Mucosa of descending colon (tissue), 3 donors: ENCODE data around the gene FSHR. TPM values are rescaled to one million over a fixed set of nuclear protein-coding genes. Genes with fewer than 3 reads are reported as not detected.

Experiments used
- ATAC-seq: fragments of 200-7000 bp; cut with Tn5 transposase; one replicate; pipeline ENCODE4 v1.9.1; 2020; ENCODE audit warnings: mild to moderate bottlenecking, moderate library complexity
- DNase-seq, 3 donors: peaks; one replicate each; pipeline ENCODE4 v3.0.0-alpha.2; 2020
- H3K36me3 ChIP-seq: fragments of 200-600 bp; one replicate; pipeline ENCODE4 v1.8.0; 2021; ENCODE audit warnings: low read depth, mild to moderate bottlenecking
- H3K4me1 ChIP-seq: fragments of 200-600 bp; one replicate; pipeline ENCODE4 v1.8.0; 2021; ENCODE audit warnings: low read depth, mild to moderate bottlenecking
- H3K4me3 ChIP-seq: fragments of 200-600 bp; one replicate; pipeline ENCODE4 v1.8.0; 2021; ENCODE audit warnings: mild to moderate bottlenecking
- H3K9me3 ChIP-seq: fragments of 200-600 bp; one replicate; pipeline ENCODE4 v1.8.0; 2021; ENCODE audit warnings: mild to moderate bottlenecking
- intact Hi-C, 2 donors: fragments of 100-400 bp; cut with DNase I in 1 of 2; cut with micrococcal nuclease in 1 of 2; formaldehyde crosslinking; loops; one replicate each; pipeline versions ENCODE4 v1.11.0 to v1.11.1; 2022; cut with DNase I, micrococcal nuclease
- total RNA-seq, 3 donors: library from RNA; stranded (reverse); fragmentation: NEBNext Ultra II Directional in 2 of 3; extraction: Animal tissue kit (Norgen Biotek cat#: 25700) in 2 of 3; gene quantifications; one replicate each; pipeline versions ENCODE4 v1.2.1 to v1.2.4, GENCODE V29; 2021 to 2023
- TF ChIP-seq, protein P1 (sequence below): fragments of 200-600 bp; IDR thresholded peaks from one replicate; pipeline ENCODE4 v1.8.0; 2022; ENCODE audit warnings: antibody characterized with exemption, mild to moderate bottlenecking
- donor health status: DM: no; HTN: no; CAD: no; lungs with moderate emphysema.
- donor health status: DM: no; HTN: no; CAD: no.
- donor health status: DM: no; HTN: yes; CAD: no.

Gene FSHR
- total RNA-seq, 3 donors from 2014 or later: not detected

DNA sequence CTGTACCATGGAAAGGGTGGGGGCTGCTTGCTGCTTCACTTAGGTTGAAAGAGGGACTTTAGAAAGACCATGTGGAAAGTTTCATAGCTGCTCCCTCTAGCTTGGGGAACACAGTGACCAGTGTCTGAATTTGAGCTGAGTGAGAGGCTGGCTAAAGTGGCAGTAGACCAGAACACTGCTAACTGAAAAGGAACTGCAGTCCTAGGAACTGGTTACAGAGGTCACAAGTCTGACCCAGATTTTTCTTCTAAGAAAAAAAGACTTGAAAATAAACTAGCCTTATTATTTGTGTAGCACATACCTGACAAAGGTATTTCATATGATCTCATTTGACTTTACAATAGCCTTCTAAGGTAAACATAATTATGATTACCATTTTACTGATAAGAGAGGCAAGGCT lies 153.6 kb downstream of the FSHR start:
- ATAC-seq (peak; percentile 27), DNase-seq (no peak)
- intact Hi-C loops: no loop called here
- TF ChIP-seq, protein P1, sequence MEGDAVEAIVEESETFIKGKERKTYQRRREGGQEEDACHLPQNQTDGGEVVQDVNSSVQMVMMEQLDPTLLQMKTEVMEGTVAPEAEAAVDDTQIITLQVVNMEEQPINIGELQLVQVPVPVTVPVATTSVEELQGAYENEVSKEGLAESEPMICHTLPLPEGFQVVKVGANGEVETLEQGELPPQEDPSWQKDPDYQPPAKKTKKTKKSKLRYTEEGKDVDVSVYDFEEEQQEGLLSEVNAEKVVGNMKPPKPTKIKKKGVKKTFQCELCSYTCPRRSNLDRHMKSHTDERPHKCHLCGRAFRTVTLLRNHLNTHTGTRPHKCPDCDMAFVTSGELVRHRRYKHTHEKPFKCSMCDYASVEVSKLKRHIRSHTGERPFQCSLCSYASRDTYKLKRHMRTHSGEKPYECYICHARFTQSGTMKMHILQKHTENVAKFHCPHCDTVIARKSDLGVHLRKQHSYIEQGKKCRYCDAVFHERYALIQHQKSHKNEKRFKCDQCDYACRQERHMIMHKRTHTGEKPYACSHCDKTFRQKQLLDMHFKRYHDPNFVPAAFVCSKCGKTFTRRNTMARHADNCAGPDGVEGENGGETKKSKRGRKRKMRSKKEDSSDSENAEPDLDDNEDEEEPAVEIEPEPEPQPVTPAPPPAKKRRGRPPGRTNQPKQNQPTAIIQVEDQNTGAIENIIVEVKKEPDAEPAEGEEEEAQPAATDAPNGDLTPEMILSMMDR: no peak
- no peaks in the 10 kb centered on the region for H3K9me3 ChIP-seq
- no peaks in the 10 kb centered on the region for H3K4me1 ChIP-seq
- H3K4me3 ChIP-seq: no peak overlapping the region
- H3K36me3 ChIP-seq: no peaks in the 10 kb centered on the region

DNA sequence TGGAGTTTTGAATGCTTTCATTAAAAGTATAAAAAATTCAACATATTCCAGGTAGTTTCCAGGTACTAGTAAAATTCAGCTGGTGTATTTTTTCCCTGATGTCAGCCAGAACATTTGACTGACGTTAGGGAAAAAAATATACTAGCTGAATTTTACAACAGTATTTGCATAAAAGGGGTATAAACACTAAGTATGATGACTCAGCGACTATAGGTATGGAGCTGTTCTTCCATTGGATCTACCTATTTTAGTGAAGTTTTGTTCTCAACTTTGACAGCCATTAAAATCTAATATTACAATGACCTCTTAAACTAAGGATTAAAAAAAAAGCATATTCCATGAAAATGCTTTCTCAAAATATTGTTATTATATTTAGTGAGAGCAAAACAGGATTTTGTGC lies 155.9 kb downstream of the FSHR start:
- Histone ChIP-seq H3K36me3 (no peaks in the 10 kb centered on the region), H3K4me3 (no peak overlapping the region), H3K9me3 (no peaks in the 10 kb centered on the region), H3K4me1 (no peaks in the 10 kb centered on the region)
- TF ChIP-seq, protein P1: no peak
- no peak for DNase-seq
- no peak for ATAC-seq
- intact Hi-C loops: no loop called here

DNA sequence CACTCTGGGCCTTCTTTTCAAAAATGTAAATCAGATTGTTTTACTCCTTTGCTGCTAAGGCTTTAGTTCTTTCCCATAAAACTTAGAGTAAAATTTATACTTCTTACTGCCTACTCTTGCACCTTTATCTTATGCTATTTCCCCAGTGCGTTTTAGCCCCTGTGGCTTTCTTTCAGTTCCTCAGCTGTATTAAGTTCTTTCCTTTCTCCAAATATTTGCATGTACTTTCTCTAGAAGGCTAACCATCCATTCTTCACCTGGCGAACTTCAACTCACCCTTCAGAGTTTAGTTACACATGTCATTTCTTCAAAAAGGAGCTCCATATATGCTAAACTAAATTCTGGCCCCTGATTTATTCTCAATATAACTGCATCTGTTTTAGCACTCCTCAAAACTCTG lies 160.7 kb downstream of the FSHR start:
- no peaks in the 10 kb centered on the region for H3K9me3 ChIP-seq
- intact Hi-C loops: no loop called here
- H3K36me3 ChIP-seq: no peaks in the 10 kb centered on the region
- H3K4me1 ChIP-seq: no peaks in the 10 kb centered on the region
- ATAC-seq: no peak
- H3K4me3 ChIP-seq: no peak overlapping the region
- TF ChIP-seq, protein P1: no peak
- no peak for DNase-seq

DNA sequence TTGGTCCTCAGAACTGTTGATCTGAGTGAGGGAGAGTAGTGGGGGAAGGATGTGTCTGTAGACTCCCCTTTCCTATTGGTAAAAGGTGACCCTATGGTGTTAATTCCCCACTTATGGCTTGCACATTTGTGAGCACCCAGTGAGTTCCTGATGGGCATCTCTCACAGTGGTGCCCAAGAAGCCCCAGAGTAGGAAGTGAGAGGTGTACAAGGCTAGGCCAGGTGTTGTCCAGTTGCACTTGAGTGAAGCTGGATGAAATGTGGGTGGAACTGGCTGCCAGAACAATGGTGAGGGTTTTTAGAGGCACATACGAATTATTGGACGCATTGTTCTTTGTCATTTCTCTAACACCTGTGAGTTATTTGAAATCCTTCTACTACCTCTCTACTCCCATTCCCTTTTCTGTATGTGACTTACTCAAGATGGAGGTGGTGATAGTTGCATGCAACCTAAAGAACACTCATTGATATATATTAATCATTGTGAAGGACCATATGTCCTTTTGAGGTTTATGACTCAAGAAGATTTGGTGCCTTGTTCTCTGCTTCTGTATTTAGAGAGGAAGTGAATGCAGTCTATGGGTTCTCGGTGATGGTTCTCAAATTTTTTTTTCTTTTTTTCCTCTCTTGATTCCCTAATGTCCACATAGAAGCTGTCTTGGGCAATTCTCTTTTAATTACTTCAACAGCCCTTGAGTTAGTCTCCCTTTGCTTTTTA lies 162.7 kb downstream of the FSHR start:
- no peak for DNase-seq
- TF ChIP-seq, protein P1: no peak
- Histone ChIP-seq H3K4me1 (no peaks in the 10 kb centered on the region), H3K9me3 (no peaks in the 10 kb centered on the region), H3K36me3 (no peaks in the 10 kb centered on the region), H3K4me3 (no peak overlapping the region)
- ATAC-seq: no peak
- intact Hi-C loops: no loop called here

DNA sequence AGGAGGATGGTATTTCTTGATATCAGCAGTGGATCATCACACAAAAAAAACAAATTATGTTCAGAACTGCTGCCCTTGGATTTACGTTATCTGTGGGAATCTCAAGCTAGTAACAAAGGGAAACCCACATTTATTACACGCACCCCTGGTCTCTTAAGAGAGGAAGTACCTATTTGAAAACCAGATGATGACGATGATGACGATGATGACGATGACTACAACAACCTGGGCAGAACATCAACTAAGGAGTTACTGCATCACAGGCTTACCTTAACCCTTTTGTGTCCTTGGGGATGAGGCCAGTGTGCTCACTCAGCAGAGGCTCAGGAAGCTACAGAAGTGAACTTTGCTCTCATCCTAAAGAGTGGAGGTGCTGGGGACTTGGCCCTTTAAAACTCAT lies 169.4 kb downstream of the FSHR start:
- intact Hi-C loops: no loop called here
- H3K9me3 ChIP-seq: no peaks in the 10 kb centered on the region
- H3K4me1 ChIP-seq: no peaks in the 10 kb centered on the region
- DNase-seq (no peak), ATAC-seq (no peak)
- H3K4me3 ChIP-seq: no peak overlapping the region
- H3K36me3 ChIP-seq: no peaks in the 10 kb centered on the region
- TF ChIP-seq, protein P1: no peak

DNA sequence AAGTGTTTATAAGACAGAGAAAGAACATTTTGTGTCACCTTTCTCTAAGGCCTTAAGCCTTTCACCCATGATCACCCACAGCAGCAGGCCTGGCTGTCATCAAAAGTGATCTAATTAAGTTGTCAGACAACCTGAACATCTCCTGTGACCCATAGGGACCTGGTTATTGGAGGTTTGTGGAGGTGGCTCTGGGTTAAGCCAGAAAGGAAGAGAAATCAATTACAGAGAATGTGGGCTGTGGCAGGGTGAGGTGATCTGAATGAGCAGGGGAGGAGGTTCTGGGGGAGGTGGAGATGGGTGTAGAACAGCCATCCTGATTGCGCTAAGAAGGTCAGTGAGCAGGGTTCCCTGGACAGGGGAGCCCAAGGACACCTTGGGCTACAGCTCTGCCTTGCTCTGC lies 170.8 kb downstream of the FSHR start:
- Histone ChIP-seq H3K36me3 (no peaks in the 10 kb centered on the region), H3K4me1 (no peaks in the 10 kb centered on the region), H3K4me3 (no peak overlapping the region), H3K9me3 (no peaks in the 10 kb centered on the region)
- DNase-seq: no peak
- no peak for ATAC-seq
- intact Hi-C loops: no loop called here
- TF ChIP-seq, protein P1: no peak
